HS-5 (cell line): ENCODE data around the gene RMP24.
"Not testable (repeated sequence)": the region's sequence is repeated elsewhere in the genome, so short reads cannot be mapped to it uniquely, and the experiment has no call there.

ENCODE experiments used
- DNase-seq: peaks from one replicate; pipeline ENCODE4 v3.0.0-alpha.2; 2012; ENCODE audit warnings: low read depth

The RMP24 gene

DNA sequence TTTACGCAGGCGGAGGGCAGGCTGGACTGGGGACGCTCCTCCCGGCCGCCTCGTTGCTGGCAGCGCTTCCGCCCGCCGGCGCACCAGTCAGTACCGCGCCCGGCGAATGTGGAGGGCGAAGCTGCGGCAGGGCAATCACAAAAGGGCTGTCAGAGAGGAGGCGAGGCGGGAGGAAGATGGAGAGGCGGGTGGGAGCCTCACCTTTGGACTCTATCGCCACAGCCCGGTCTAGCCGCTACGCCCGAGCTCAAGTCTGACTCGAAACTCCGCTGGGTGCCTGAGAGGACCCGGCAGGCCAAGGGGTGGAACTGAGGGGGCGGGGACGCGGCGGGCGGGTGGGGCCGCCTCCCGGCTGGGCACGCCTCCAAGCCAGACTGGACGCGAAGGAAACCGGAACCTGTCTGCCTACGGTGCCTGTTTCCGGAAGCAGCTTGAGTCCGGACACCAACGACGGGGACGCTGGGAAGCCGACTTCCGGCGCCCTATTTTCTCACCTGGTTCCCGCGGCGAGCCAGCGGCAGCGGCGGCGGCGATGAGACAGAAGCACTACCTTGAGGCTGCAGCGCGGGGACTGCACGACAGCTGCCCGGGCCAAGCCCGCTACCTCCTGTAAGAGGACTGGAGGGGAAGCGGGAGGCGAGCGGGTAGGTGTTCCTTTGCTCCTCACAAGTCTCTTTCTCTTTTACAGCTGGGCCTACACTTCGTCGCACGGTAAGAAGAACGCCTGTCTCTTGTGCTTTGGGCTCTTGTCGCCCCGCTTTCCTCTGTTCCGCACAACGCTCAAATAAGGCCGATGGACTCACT, at the start of gene RMP24:
Gene RMP24 (plus strand): TSS at position 483 of the 804 bp plus-strand sequence.
- peak; percentile 71 for DNase-seq

GRCh38 chr18:35923939-35924684, 48.4 kb upstream of the RMP24 start:
- no peak for DNase-seq

DNA sequence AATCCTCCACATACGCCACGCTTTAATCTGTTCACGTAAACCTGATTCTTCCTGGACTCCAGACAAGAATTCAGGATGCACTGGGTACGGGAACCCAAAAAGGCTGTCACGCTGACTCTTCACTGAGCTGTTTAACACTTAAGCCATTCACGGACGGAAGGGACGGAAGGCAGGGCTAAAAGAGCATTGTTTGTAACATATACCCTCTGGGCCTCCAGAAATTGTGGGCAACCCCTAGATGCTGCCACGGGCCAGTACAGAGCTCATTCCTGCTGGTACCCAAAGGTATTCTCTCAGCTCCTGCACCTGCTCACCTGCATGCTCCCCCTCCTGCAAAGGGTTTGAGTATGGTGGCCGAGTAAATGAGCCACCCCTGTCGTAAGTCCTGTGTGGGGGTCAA, 45.6 kb upstream of the RMP24 start:
- no peak for DNase-seq

GRCh38 chr18:35927430-35927829, 45.0 kb upstream of the RMP24 start:
- DNase-seq = no peak

- peak; percentile 16 for DNase-seq
Observed at GRCh38 chr18:35933982-35934381, 38.5 kb upstream of the RMP24 start.

- DNase-seq = no peak
Observed at GRCh38 chr18:35934891-35935290, 37.6 kb upstream of the RMP24 start.

DNA sequence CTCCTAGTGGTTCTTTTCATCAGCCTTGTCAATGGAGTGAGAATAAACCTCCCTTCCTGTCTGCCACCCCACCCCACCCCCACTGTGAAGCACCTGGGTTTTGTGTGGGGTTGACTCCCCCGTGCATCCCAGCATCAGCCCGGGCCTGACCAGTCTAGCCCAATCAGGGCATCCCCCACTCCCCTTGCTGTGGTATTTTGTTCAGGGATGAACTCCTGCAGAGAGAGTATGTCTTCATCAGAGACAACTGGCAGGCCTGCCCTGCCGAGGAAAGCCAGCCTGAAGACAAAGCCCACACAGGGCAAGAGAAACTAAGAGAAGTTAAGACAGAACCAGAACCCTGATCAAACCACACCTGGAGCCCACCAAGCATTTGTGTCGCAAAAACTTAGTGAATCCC, 36.7 kb upstream of the RMP24 start:
- no peak for DNase-seq

DNA sequence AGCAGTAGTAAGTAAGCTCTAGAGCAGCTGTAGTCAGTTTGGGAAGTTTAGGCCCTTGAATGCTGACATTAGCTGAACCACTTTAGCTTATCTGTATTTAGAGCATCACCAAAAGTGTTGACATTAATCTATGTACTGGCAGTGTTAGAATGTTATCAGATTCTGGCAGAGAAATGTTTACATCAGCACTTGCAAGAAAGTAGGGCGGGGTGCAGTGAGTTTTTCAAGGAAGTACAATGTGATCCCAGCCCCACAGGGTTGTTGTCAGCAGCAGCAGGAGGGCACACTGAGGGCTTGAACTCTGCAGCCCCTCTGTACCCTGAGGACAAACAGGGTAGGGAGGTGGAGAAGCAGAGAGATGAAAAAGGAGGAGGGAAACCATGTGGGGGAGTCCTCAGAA, 35.5 kb upstream of the RMP24 start:
- no peak for DNase-seq

GRCh38 chr18:35938158-35938557, 34.3 kb upstream of the RMP24 start:
- no peak for DNase-seq

DNA sequence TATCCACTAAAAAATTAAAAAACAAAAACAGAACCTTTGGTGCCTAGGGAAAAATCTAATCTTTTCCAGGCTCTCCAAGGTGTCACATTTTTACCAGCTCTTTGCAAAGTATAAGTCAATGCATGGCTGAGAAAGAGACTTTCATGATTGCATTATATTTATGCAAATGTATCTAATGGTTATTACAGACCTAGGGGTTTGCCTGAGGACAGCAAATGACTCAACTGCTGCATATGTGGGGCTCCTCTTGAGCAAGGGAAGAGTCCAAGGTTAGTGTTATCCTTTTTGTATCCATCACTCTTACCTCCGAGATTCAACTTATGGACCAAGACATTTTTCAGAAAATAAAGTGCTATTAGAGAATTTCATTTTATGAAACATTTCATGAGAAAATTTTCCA, 33.9 kb upstream of the RMP24 start:
- DNase-seq = no peak

- no peak for DNase-seq
Observed at GRCh38 chr18:35939138-35939537, 33.3 kb upstream of the RMP24 start.

GRCh38 chr18:35941299-35941698, 31.2 kb upstream of the RMP24 start:
- DNase-seq = no peak

- no peak for DNase-seq
Observed at GRCh38 chr18:35942133-35942532, 30.3 kb upstream of the RMP24 start.

DNA sequence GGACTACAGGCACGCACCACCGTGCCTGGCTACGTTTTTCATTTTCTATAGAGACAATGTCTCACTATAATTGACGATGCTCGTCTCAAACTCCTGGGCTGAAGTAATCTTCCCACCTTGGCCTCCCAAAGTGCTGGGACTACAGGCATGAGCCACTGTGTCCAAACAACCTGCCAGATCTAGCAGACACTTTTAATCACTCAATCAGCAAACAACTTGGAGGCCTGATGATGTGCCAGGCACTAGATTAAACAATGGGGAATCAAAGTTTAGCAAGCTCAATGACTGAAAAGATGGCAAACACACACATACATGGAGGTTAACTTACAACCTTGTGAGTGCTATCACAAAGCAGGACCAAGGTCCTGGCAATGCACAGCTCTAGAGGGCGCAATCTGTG, 29.8 kb upstream of the RMP24 start:
- DNase-seq = no peak

DNA sequence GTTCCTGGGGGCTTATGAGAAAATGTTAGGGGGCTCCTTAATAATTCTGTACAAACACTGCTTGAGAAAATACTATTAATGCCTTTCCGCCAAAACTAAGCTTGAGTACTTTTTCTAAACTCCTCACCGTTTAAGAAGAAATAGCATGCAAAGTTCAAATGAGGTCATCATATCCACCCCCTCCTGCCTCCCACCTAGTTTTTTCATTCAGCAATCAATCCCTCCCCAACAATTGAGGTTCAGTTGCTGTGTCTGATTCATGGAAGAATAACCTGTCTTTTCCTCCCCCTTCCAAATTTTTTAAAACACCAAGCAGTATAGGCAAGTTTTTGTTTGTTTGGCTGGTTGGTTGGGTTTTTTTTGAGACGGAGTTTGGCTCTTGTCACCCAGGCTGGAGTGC, 24.4 kb upstream of the RMP24 start:
- no peak for DNase-seq

DNA sequence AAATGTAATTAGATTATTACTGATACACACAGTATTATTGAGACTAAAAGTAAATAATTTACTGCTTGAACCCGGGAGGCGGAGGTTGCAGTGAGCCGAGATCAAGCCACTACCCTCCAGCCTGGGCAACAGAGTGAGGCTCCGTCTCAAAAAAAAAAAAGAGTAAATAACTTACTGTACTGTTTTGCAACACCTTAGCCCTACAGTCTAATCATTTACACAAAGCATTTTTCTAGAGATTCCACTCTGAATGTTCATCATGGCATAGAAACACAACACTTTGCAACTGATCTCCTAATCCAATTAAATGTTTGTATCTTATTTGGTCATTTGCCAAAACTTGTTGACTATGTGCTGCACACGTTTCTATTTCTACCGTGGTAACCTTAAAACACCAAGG, 23.4 kb upstream of the RMP24 start:
- no peak for DNase-seq

DNA sequence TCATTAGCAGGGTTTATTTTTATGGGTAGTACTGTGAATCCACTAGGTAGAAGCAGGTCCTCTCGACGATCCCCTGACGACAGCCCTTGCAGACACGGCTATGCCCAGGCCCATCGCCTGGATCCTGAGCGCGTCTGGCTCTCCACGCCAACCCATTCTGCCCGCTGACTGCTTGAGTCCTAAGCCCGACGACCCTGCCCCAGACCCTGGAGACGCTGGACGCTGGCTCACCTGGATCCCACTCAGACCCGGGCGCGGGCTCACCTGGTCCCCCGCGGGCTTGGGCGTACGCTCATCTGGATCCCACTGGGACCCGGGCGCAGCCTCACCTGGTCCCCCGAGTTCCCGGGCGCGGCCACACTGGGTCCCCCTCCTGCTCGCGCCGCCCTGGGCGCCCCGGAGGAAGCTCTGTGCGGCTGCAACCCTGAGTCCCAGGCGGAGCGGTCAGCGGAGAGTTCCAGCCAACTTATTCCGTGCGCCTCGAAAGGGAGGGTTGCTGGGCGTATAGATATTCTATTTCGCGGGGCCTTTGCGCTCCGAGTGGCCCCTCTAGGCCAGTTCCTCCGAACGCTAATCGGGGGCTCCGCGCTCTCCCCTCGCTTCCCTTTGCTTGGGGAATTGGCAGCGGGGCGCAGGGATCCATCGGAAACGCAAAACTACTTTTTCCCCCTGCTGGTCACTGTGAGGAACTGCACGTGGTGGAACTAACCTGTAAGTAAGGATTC, 22.4 kb upstream of the RMP24 start:
- DNase-seq = no peak

DNA sequence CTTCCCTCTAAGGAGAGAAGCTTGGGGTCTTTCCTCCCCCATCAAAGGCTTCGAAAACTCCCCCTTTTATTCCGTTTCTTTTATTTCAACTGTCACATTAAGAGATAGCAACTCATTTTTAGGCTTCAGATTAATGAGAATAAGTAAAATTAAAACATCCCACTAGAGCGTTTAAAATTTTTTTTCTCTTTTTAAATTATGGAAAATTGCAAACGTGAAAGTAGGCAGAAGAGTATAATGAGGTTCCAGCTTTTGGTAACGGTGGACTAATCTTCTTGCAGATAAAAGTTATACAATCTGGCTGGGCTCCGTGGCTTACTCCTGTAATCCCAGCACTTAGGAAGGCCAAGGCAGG, 21.9 kb upstream of the RMP24 start:
- DNase-seq = no peak

- no peak for DNase-seq
Observed at GRCh38 chr18:35953688-35954087, 18.8 kb upstream of the RMP24 start.

- no peak for DNase-seq
Observed at GRCh38 chr18:35956226-35956625, 16.3 kb upstream of the RMP24 start.

DNA sequence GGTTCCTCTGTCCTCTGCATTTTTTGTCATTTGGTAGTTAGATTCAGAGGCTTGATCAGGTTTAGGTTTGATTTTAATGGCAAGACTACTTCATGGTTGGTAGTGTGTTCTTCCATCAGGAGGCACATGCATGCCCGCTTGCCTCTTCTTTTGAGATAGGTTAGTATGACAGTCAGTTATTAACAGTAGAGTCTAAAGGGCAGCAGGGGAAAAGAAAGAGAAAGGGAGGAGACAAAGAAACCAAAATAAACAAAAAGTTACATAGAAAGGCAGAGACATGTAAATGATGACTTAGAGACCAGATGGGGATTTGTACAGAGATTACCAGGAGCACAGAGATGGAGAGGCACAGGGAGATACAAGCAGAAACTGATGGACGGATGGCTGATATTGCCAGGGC, 10.2 kb upstream of the RMP24 start:
- DNase-seq = no peak

GRCh38 chr18:35964319-35964718, 8.2 kb upstream of the RMP24 start:
- no peak for DNase-seq

GRCh38 chr18:35967866-35968265, 4.6 kb upstream of the RMP24 start:
- not testable (repeated sequence) for DNase-seq
